ENCODE measurements around the gene TNFSF13B.
"Not testable (repeated sequence)": the region's sequence is repeated elsewhere in the genome, so short reads cannot be mapped to it uniquely, and the experiment has no call there.

The TNFSF13B gene, protein sequence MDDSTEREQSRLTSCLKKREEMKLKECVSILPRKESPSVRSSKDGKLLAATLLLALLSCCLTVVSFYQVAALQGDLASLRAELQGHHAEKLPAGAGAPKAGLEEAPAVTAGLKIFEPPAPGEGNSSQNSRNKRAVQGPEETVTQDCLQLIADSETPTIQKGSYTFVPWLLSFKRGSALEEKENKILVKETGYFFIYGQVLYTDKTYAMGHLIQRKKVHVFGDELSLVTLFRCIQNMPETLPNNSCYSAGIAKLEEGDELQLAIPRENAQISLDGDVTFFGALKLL

DNA sequence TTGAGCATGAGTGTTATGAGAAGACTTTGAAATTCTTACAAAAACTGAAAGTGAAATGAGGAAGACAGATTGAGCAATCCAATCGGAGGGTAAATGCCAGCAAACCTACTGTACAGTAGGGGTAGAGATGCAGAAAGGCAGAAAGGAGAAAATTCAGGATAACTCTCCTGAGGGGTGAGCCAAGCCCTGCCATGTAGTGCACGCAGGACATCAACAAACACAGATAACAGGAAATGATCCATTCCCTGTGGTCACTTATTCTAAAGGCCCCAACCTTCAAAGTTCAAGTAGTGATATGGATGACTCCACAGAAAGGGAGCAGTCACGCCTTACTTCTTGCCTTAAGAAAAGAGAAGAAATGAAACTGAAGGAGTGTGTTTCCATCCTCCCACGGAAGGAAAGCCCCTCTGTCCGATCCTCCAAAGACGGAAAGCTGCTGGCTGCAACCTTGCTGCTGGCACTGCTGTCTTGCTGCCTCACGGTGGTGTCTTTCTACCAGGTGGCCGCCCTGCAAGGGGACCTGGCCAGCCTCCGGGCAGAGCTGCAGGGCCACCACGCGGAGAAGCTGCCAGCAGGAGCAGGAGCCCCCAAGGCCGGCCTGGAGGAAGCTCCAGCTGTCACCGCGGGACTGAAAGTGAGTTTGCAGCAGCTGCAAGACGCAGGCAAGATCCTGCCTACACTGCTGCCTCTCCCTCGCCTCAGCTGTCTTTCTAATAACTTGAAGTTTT is at the start of gene TNFSF13B:
TSS of gene TNFSF13B (plus strand) at position 118 of the 728 bp plus-strand sequence. CDS start at position 296, 178 bp downstream.
- DNase-seq: no peak

DNA sequence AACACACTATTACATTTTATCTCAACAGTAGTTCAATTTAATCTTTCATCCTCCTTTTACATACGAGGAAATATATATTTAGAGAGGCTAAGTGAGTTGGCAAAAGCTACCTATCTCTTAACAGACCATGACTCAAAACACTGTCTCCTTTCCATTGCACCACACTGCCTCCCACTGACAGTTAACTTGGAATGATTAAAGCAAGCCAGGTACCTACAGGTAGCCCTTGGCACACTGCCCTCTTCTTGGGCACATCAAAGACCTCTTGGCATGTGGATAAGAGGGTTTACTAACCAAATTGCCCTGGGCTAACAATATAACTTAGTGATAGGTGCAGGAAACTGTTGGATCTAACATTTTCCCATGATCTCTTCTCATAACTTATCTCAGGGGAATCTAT is 49.5 kb upstream of the TNFSF13B start:
- no peak for DNase-seq

DNA sequence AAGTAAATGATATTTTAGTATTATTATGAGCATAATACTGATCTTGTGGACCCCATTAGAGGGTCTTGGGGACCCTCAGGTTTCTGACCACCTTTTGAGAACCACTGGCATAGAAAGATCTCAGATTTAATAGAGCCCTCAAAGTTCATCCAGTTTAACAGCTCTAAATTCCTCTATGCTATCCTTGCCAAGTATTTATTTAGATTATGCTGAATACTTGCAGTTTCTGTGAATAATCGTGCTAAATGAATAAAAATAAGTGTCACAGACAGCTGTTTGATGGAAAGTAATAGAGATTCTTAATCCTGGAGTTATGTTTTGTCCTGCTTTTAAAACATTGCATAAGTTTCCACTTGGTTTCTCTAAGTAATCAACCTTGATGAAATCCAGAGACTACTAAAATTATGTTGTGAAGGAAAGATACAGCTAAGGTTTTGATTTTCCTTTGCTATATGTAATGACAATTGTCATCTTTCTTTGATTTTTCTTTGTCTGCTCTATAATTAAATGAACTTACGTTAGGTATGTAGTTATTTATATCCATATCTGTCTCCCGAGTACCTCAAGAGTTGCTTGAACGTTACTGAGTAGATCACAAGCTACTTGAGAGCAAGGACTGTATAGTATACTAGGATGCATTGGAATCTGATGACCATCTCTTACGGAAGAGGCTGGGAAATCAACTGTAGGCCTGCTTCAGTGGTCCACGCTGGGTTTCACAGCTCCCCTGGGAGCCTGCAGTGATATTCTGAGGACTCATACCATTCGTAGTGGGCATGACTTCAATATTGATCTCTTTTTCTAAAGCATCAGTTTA is 45.6 kb upstream of the TNFSF13B start:
- DNase-seq: no peak

DNA sequence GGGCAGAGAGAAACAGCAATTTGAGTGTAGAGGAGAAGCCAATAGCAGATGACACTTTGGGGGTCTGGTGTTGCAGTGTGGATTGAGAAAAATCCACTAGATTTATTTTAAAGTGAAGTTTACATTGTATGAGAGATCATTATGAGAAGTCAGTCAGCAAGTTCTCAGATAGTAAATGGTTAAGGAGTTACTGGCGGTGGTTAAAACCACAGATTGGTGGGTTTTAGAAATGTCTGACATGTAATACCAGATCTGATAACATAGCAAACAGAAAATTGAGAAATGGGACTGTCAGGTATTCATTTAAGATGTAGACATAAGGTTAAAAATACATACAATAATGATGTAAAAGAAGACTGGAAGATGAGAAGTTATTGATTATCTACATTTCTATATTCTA is 44.1 kb upstream of the TNFSF13B start:
- DNase-seq: no peak

DNA sequence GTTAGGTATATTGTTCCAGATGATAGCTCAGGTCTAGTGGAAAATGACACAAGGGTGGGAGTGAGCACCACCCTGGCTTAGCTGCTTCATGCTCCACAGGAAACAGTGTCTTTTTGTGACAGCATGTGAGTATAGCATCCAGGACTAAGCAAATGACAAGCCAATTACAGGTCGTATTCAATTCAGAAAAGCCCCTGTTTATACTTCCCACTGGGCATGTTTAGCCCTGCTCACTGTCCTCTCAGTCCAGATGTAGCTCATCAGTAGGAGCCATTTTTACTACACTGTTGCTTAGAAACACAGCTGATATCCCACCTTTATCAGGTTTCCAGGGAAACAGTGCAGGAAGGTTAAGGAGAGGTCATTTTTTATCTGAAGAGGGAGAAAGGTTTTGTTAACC is 43.3 kb upstream of the TNFSF13B start:
- no peak for DNase-seq

DNA sequence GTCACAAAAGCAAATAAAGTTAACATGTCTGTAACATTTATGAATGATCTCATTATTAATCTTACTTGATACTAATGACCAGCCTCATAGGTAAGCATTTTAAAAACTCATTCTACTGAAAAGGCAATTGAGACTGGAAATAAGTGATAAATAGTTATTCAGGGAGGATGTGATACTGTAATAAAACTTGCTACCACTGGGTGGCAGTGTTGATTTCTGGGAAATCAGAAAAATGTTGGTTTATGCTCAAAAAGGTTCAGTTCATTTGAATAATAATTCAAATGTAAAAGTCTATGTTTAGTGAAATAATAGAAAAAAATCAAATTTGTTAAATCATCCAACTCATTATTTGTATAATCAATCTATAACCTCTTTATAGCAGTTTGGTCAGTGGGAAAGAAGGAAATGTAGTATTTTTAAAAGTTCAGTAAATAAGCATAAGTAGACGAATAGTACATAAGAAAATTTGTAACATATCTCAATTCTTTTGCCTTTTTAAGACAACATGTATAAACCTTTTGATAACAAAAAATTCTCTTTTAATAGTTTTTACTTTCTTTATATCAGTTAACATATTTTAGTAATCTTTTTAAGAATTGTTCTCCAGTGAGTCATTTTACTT is 41.8 kb upstream of the TNFSF13B start:
- DNase-seq: peak in 1 of 2 experiments; percentile 0

DNA sequence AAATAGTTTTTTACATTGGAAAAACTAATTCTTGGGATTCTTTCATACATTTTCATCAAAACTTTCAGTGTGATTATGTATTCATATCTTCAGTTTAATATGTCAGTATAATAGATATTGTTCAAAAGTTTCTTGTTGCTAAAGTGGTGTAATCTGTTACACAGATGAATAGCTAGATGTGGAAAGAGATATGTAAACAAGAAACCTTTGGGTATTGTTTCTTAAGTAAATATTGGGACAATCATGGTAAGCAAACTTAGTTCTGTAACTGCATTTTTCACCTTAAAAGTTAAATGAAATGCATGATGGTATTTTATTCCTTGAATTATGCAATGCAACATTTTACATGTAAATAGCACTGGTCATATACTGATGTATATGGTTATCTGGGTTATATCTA is 39.1 kb upstream of the TNFSF13B start:
- DNase-seq: no peak

DNA sequence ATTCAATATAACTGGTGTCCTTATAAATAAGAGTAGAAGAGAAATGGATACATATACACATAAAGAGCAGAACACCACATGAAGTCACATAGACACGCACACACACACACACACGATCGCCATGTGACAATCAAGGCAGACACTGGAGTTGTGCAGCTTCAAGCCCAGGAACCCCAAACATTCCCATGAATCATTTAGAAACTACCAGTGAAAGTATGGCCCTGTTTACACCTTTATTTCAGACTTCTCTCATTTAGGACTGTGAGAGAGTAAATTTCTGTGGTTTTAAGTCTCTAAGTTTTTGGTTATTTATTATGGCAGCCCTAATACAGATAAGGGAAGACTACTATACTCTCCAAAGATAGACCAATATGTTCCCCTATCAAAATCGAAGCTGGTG is 20.4 kb upstream of the TNFSF13B start:
- DNase-seq: no peak

DNA sequence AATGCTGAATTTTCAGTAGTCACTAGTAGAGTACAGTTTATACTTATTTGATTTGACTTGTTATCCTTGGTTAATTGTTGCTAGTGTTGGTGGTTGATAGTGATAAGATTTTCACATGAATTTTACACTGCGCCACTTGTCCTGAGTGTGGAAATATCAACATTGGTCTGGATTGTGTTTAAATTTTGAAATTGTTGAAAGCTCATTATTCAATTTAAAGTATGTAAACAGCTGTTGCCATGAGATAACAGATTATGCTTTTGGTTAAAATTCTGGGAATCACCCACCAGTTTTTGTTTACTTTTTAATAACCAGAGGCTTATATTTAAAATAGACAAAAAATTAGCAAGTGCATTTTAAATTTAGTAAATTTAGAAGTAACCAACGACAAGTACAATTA is 12.3 kb upstream of the TNFSF13B start:
- DNase-seq: no peak

DNA sequence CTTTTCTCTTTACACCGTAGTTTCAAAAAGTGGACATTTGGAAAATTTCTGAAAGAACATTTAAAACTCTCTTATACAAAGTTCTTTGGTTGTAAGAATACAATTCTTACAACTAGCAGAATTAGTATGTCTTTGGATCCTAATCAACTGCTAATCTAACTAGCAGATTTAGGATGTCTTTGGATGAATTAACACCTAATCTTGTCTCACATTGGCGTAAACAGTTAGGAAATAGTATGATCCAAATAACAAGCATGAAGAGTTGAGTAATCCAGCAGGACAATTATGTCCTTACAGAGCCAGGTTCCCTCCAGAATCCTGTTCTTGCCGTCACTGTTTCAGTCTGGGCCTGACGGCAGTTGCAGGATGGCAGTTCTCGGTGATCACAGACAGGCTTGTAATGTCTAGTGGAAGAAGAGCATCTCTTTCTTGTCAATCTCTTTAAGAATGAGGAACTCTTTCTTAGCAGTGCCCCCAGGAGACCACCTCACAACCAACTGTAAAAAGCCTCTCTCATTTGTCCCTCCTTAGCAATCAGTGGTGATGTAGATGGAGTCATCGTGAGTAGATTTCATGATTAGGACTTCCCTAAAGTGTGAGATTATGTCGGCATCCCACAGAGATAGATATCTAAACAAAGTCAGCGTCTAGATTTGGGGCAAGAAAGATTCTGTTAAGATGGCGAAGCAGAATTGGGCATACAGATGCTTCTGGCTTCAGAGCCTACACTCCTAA is 5.7 kb upstream of the TNFSF13B start:
- DNase-seq: no peak

DNA sequence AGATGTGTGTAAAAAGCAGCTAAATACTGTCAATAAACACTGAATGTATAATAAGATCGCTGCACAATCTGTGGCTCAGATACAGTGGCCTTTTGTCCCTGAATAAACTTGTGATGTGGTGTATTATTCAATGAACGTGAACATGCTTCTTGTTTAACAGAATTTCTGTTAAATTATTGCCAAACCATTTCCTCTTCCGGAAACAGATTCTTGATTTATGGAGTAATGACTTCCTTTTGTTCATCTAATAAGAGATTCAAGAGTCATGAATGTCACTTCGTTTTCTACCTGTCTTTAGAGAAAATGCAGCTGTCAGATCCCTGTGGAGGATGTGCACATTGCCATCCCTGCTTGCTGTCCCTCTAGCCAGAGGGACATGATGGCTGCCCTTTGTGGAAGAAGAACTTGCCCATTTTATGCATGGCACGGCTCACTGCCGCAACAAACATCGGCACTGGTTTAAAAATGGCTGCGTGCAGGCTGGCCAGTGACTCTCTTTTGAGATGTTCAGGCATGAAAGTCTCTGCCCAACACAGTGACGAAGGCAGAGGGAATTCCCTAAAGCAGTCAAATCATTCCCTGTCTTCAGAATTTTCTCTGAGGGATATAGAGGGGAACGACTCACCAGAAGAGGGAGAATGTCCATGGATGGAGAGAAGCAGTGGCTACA is 3.1 kb upstream of the TNFSF13B start:
- no peak for DNase-seq

DNA sequence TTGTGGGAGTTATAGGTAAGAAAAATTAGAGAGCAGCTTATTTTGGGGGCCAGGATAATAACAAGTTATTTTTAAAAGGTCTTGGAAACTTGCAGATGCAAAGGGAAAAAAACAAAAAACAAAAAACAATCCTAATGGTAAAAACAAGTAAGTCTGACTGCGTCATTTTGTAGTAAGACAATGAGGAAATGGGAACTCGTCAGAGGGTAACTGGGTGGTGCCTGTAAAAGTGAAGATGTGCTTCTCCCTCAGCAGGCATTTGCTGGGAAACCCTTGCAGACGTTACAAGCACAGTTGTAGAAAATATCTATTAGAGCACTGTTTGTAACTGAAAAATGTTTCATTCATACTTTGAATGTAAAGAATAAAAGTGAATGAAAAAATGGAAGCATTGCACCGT is 2.2 kb upstream of the TNFSF13B start:
- no peak for DNase-seq

DNA sequence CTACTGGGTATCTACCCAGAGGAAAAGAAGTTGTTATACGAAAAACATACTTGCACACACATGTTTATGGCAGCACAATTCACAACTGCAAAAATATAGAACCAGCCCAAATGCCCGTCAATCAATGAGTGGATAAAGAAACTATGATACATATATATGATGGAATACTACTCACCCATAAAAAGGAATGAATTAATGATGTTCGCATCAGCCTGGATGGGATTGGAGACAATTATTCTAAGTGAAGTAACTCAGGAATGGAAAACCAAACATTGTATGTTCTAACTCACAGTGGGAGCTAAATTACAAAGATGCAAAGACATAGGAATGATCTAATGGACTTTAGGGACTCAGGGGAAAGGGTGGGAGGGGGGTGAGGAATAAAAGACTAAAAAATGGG is 1.7 kb upstream of the TNFSF13B start:
- not testable (repeated sequence) for DNase-seq

DNA sequence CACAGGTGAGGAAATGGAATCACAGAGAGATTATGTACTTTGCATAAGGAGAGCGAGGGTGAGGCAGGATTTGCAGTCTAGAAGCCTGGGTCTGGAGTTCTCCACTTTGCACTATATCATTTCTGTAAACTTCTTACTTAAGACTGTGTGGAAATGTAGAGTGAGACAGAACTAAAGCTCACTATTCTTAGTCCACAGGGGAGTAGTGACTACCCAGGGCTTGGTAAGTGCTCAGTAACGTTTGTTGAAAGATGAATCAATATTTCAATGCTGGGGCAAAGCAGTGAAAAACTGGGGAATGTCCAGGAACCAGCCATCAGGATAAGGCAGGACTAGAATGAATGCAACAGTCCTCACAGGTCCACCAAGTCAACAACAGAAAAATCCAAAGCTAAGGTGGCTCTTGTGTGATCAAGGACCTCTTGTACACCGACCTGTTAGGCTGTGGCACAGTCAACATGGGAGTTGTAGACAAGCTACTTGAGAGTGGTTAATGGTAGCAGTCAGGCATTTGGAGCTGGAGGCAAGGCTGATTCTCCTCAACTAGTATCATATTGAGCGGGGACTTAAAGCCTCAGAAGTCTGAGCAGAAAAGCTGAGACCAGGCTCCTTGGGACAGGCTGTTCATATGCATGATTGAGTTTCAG is 929 bp upstream of the TNFSF13B start:
- DNase-seq: no peak

DNA sequence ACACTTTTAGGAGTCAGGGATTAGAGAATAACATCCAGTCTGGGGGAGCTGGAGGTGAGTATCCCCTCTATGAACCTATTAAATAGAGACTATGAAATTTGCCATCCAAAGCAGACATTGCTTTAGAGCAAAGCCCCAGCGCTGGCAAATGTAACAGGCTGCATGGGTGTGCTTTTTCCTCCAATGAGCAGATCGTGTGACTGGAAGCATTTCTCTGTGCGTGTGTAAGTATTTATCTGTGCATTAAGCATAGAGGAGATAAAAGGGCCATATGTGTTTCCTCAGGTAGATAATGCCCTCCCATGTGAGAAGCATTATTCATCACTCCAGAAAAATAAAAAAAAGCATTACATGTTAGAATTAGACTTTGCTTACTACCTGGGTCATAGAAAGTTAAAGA is 924 bp downstream of the TNFSF13B start:
- DNase-seq: no peak

DNA sequence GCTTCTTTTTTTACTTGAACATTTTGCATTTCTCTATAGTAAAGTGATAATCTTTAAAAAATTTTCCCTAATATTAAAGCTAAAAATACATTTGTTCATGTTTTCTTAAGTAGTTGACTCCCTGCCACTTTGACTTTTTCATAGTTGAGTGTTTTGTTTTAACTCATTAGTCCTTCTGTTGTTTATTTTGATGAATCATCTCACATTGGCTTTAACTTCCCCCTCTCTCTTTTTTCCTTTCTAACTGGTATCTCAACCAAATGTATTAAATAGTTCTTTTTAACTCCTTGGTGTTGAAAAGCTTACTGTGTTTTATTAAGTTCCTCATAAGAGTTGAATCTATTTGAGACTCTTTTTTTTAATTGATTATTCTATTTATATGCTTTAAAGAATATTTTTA is 2.8 kb downstream of the TNFSF13B start:
- no peak for DNase-seq

DNA sequence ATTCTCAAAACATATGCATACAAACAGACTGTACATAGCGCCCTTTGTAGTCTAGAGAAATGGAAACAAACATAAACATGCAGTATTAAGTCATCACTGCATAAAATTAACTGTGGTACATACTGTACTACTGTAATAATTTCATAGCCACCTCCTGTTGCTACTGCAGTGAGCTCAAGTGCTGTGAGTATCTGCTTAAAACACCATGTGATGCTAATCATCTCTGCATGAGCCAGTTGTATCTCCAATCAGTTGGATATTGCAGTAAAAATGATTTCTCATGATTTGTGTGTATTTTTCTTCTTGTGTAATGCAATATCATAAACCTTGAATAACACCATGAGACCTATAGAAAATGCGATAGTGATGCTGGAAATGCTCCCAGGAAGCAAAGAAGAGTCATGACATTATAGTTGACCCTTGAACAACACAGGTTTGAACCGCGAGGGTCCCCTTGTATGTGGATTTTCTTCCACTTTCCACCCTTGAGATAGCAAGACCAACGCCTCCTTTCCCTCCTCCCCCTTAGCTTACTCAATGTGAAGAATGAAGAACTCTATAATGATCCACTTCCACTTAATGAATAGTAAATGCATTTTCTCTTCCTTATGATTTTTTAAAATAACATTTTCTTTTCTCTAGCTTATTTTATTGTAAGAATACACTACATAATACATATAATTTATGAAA is 4.1 kb downstream of the TNFSF13B start:
- DNase-seq: no peak

DNA sequence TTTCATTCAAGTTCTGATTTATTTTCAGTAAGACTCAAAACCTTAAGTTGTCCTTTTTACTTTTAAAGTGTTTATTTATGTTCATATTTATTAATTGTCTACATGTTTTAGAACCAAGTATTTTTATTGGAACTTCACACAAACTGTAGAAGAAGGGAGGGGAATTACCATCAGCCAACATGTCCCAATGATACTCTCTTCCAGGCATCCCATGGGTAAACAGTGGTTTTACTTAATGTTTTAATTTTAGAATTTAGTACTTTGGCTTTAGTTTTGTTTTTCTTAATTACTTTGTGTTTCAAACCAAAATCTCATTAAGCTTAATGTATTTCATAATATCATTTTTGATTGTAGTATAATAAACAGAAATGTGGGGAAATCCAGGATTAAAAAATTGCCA is 5.2 kb downstream of the TNFSF13B start:
- no peak for DNase-seq

DNA sequence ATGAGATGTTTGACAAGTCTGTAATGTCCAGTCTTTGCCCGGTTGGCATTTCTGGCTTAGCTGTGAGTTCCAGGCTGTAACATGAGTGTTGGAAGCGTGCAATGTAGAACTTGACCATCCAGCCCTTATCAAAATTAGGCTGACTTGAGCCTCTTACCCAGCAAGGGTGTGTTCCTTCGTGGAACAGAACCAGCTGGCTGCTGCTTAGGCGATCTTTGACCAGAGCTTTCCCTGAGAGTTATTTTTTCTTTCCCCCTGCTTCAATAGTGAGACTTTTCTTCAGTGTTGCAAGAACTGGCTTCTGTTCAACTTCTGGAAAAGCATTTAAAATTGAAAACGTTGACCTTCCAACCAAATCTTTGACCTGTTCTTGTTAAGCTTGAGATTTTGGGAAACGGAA is 6.5 kb downstream of the TNFSF13B start:
- no peak for DNase-seq

DNA sequence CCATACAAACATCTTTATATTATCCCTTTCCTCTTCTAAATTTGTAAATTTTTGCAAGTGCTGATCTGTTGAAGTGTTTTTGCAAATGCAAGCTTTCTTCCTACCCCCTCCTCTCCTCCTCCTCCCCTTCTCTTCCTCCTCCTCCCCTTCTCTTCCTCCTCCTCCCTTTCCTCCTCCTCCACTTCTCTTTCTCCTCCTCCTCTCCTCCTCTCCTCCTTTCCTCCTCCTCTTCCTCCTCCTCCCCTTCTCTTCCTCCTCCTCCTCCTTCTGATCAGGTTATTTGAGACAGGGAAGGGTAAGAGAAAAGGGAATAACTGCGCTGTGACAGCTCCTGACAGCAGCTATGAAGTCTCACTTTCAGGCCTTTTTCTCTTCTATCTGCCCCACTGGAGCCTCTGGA is 8.9 kb downstream of the TNFSF13B start:
- DNase-seq: no peak

DNA sequence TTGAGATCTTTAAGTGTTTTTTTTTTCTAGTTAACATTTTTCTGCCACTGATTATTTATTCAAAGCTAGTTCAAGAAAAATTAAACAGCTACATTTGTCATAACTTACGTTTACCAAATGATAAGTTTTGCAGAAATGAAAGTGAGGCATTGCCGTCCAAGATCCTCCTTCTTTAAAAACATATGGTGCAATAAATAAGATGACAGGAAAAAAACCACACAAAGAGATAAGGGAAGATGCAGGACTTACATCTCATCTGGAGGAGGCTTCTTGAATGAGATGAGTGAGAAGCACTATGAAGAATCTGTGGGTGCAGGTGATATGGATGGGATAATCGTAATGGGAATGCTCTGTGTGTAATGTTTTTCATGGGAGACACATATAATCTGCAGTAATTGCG is 12.4 kb downstream of the TNFSF13B start:
- no peak for DNase-seq

Data from NCI-H446 (cell line).